ENCODE results near the gene NEDD8. TPM values are rescaled to one million over a fixed set of nuclear protein-coding genes. Genes with fewer than 3 reads are reported as not detected.

Gene NEDD8
- total RNA-seq, 1 donor from 2014 or later: 154 TPM

DNA sequence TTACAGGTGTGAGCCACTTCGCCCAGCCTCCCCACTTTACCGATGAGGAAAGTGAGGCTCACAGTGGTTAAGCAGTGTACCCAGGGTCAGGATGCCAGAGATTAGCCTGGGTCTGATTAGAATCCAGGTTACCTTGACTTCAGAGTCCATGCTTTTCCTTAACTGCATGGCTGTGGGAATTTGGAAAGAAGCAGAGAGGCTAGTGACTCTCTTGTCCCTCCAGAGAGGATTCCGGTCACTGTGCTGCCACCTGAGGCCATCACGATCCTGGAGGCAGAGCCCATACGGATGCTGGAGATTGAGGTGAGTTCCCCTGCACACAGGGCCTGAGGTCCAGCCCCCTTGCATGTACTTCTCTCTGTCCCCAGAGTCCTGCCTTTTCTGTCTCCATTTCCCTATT is 55.6 kb downstream of the NEDD8 start:
- Mint-ChIP-seq H3K4me3 (ENCODE audit: unreplicated experiment) (no peak overlapping the region), H3K27ac (ENCODE audit: unreplicated experiment) (no peak overlapping the region), H3K27me3 (ENCODE audit: unreplicated experiment) (peaks cover 8% of the 10 kb centered on the region), H3K9me3 (ENCODE audit: unreplicated experiment) (no peaks in the 10 kb centered on the region), H3K4me1 (ENCODE audit: unreplicated experiment) (peaks cover 4% of the 10 kb centered on the region), H3K36me3 (ENCODE audit: low read depth, unreplicated experiment) (peaks cover 20% of the 10 kb centered on the region)
- no peak for DNase-seq (ENCODE audit: low spot score)
- TF ChIP-seq, protein P1, sequence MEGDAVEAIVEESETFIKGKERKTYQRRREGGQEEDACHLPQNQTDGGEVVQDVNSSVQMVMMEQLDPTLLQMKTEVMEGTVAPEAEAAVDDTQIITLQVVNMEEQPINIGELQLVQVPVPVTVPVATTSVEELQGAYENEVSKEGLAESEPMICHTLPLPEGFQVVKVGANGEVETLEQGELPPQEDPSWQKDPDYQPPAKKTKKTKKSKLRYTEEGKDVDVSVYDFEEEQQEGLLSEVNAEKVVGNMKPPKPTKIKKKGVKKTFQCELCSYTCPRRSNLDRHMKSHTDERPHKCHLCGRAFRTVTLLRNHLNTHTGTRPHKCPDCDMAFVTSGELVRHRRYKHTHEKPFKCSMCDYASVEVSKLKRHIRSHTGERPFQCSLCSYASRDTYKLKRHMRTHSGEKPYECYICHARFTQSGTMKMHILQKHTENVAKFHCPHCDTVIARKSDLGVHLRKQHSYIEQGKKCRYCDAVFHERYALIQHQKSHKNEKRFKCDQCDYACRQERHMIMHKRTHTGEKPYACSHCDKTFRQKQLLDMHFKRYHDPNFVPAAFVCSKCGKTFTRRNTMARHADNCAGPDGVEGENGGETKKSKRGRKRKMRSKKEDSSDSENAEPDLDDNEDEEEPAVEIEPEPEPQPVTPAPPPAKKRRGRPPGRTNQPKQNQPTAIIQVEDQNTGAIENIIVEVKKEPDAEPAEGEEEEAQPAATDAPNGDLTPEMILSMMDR (IDR thresholded peaks at IDR 0.05; ENCODE audit: unreplicated experiment): no peak

DNA sequence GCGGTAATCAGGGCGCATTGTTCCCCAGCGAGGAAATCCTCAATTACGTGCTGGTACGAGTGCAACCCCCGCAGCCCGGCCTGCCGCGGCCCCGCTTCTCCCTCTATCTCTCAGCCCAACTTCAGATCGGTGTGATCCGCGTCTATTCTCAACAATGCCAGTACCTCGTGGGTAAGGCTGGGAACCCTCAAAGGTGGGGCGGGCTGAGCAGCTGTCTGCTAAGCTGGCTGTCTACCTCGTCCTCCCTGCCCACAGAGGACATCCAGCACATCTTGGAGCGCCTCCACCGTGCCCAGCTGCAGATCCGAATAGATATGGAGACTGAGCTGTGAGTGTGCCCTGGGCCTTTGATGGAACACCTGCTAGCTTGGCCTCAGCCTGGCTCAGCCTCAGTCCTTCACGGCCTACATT is 59.3 kb downstream of the NEDD8 start:
- no peaks in the 10 kb centered on the region for H3K4me1 Mint-ChIP-seq (ENCODE audit: unreplicated experiment)
- peaks cover 18% of the 10 kb centered on the region for H3K36me3 Mint-ChIP-seq (ENCODE audit: low read depth, unreplicated experiment)
- TF ChIP-seq, protein P1 (IDR thresholded peaks at IDR 0.05; ENCODE audit: unreplicated experiment): no peak
- H3K27me3 Mint-ChIP-seq (ENCODE audit: unreplicated experiment): peaks cover 4% of the 10 kb centered on the region
- DNase-seq (ENCODE audit: low spot score): no peak
- no peaks in the 10 kb centered on the region for H3K9me3 Mint-ChIP-seq (ENCODE audit: unreplicated experiment)
- H3K27ac Mint-ChIP-seq (ENCODE audit: unreplicated experiment): no peak overlapping the region
- peak overlapping the region; percentile 42 for H3K4me3 Mint-ChIP-seq (ENCODE audit: unreplicated experiment)

DNA sequence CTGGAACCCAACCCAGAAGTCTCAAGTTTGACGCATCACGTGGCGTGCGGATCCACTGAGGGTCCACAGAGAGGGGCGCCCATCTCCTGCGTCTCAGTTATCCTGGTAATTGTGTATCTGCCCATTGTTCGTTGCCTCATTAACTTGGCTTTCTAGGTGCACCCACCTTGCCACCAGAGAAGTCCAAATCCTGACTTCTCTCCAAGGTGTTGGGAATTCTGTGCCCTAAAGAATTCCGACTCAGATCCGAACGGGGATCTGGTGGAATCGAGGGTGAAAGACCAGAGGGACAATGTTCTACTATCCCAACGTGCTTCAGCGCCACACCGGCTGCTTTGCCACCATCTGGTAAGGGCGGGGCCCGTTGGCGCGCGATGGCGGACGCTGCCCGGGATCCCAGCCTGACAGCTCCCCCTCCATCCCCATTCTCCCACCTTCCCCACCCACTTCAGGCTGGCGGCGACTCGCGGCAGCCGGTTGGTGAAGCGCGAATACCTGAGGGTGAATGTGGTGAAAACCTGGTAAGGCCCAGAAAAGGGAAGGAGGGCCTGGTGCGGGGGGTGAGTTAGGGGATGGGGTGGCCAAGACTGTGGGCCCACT is 59.8 kb downstream of the NEDD8 start:
- Mint-ChIP-seq H3K27ac (ENCODE audit: unreplicated experiment) (no peak overlapping the region), H3K36me3 (ENCODE audit: low read depth, unreplicated experiment) (peaks cover 21% of the 10 kb centered on the region), H3K27me3 (ENCODE audit: unreplicated experiment) (peaks cover 4% of the 10 kb centered on the region), H3K4me3 (ENCODE audit: unreplicated experiment) (peak overlapping the region; percentile 81), H3K9me3 (ENCODE audit: unreplicated experiment) (no peaks in the 10 kb centered on the region), H3K4me1 (ENCODE audit: unreplicated experiment) (peaks cover 2% of the 10 kb centered on the region)
- TF ChIP-seq, protein P1 (IDR thresholded peaks at IDR 0.05; ENCODE audit: unreplicated experiment): no peak
- no peak for DNase-seq (ENCODE audit: low spot score)

DNA sequence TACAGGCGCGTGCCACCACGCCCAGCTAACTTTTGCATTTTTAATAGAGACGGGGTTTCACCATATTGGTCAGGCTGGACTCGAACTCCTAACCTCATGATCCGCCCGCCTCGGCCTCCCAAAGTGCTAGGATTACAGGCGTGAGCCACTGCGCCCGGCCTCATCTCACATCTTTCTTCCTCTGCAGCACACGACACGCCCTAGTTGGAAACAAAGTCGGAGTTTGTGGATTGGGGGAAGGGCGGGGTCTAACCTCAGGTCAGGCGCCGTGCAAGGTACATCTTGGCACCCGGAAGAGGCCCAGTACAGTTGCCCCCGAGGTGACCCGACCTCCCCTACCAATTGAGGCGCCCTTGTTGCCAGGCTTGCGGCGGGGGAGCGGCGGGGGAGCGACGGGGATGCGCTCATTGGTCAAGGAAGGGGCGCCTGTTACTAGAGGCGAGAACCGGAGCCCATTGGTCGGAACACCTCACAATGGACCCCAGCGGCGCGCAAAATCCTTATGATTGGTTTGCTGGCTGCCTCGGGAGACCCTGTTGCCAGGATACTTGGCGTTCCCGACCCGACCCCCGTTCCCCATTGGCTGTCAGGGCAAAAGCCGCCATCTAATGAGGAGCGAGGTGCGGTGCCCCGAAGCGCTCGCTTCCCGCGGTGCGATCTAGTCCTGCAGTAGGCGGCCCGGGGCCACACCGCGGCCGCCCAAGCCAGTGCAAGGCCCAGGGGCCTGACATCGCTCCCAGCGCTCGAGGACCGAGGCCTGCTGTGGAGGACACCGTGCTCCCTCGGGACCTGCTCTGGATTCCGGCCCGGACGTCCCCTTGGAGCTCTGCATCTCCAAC is 60.5 kb downstream of the NEDD8 start, which contains the start of gene REC8:
Gene REC8 (plus strand): TSS at position 659 of the 839 bp plus-strand sequence. CDS start 473 bp downstream, outside the sequence.
- peak; percentile 90 for DNase-seq (ENCODE audit: low spot score)
- TF ChIP-seq, protein P1 (IDR thresholded peaks at IDR 0.05; ENCODE audit: unreplicated experiment): no peak
- peaks cover 18% of the 10 kb centered on the region for H3K36me3 Mint-ChIP-seq (ENCODE audit: low read depth, unreplicated experiment)
- peaks cover 3% of the 10 kb centered on the region for H3K4me1 Mint-ChIP-seq (ENCODE audit: unreplicated experiment)
- no peaks in the 10 kb centered on the region for H3K9me3 Mint-ChIP-seq (ENCODE audit: unreplicated experiment)
- no peak within 1 kb of the TSS for H3K27ac Mint-ChIP-seq (ENCODE audit: unreplicated experiment)
- H3K27me3 Mint-ChIP-seq (ENCODE audit: unreplicated experiment): peaks cover 4% of the 10 kb centered on the region
- H3K4me3 Mint-ChIP-seq (ENCODE audit: unreplicated experiment): peak within 1 kb of the TSS; percentile 89

Measured in endothelial cell (in vitro differentiated cells).